DND-41 (cell line): Measurements from ENCODE around the gene ATOX1.

Source experiments
- EZH2 ChIP-seq: IDR thresholded peaks from 3 replicates; pipeline ENCODE4 v1.6.1; 2012; ENCODE audit warnings: borderline replicate concordance, low read depth, mild to moderate bottlenecking, moderate library complexity, low read length, inconsistent platforms; ENCODE audit not compliant: severe bottlenecking
- TF ChIP-seq, protein P1 (sequence below): IDR thresholded peaks from 2 replicates; pipeline ENCODE4 v1.5.1; 2012; ENCODE audit warnings: borderline replicate concordance, low read length, moderate library complexity, mild to moderate bottlenecking; ENCODE audit not compliant: poor library complexity, severe bottlenecking; ENCODE audit errors: extremely low read depth

DNA sequence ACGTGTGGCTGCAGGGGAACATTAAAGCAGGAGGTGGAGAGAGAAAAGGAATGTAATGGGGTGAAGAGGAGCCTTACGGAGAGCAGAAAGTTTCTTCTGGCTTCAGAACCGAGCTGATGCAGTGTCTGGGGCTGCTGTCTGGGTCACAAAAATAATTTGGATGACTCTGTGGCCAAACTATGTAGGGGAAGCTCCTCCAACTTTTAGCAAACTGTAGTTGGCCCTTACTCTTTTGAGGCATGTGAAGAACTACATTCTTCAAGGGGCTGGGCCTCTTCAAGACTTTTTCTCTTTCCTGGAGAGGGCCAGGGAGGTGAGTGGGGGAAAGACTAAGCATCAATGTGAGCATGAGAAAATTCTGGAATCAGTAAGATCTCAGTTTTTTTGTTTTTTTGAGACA, 39.8 kb downstream of the ATOX1 start:
- TF ChIP-seq, protein P1, sequence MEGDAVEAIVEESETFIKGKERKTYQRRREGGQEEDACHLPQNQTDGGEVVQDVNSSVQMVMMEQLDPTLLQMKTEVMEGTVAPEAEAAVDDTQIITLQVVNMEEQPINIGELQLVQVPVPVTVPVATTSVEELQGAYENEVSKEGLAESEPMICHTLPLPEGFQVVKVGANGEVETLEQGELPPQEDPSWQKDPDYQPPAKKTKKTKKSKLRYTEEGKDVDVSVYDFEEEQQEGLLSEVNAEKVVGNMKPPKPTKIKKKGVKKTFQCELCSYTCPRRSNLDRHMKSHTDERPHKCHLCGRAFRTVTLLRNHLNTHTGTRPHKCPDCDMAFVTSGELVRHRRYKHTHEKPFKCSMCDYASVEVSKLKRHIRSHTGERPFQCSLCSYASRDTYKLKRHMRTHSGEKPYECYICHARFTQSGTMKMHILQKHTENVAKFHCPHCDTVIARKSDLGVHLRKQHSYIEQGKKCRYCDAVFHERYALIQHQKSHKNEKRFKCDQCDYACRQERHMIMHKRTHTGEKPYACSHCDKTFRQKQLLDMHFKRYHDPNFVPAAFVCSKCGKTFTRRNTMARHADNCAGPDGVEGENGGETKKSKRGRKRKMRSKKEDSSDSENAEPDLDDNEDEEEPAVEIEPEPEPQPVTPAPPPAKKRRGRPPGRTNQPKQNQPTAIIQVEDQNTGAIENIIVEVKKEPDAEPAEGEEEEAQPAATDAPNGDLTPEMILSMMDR = no peak
- no peak for TF ChIP-seq EZH2
